Kidney (tissue), 14 donors: ENCODE results near the gene KIF22. TPM values are rescaled to one million over a fixed set of nuclear protein-coding genes. Genes with fewer than 3 reads are reported as not detected.
A peak's percentile ranks its signal among the peaks of the same experiment; 100 is the strongest.
"Not testable (repeated sequence)": the region's sequence is repeated elsewhere in the genome, so short reads cannot be mapped to it uniquely, and the experiment has no call there.

ENCODE experiments used
- DNase-seq, 5 donors: peaks; one replicate each; pipeline ENCODE4 v3.0.0-alpha.2; 2013 to 2020
- FAIRE-seq: peaks from 2 replicates; lab custom pipeline; 2012; peaks lifted over from hg19 to GRCh38; lab: Jason Lieb, UNC
- H3K27ac ChIP-seq, 2 donors: one replicate each; pipeline ENCODE4 v1.7.0; 2013; ENCODE audit warnings: low read depth in 2 of 2, low read length in 2 of 2, inconsistent platforms in 1 of 2
- H3K27me3 ChIP-seq: one replicate; pipeline ENCODE4 v1.7.1; 2013; ENCODE audit warnings: low read length, inconsistent platforms; ENCODE audit not compliant: control insufficient read depth, insufficient read depth
- H3K36me3 ChIP-seq, 3 donors: one replicate each; pipeline versions ENCODE4 v1.7.0 to v1.7.1; 2013; ENCODE audit warnings: low read length in 3 of 3, control low read depth in 1 of 3, inconsistent platforms in 1 of 3; ENCODE audit not compliant: insufficient read depth in 3 of 3, control insufficient read depth in 2 of 3
- H3K4me1 ChIP-seq, 3 donors: one replicate each; pipeline versions ENCODE4 v1.7.0 to v1.7.1; 2013; ENCODE audit warnings: low read length in 3 of 3, inconsistent platforms in 1 of 3, low read depth in 1 of 3; ENCODE audit not compliant: control insufficient read depth in 2 of 3, insufficient read depth in 2 of 3
- H3K4me3 ChIP-seq, 3 donors: one replicate each; pipeline versions ENCODE4 v1.7.0 to v1.8.1; 2013; ENCODE audit warnings: low read length in 3 of 3, control low read depth in 1 of 3, inconsistent platforms in 1 of 3
- H3K9ac ChIP-seq, 3 donors: one replicate each; pipeline versions ENCODE4 v1.7.0 to v1.7.1; 2013; ENCODE audit warnings: low read length in 3 of 3, control low read depth in 1 of 3, inconsistent platforms in 1 of 3
- H3K9me3 ChIP-seq, 3 donors: one replicate each; pipeline versions ENCODE4 v1.7.0 to v1.7.1; 2013; ENCODE audit warnings: low read length in 3 of 3, control low read depth in 1 of 3, inconsistent platforms in 1 of 3; ENCODE audit not compliant: control insufficient read depth in 2 of 3, insufficient read depth in 1 of 3
- intact Hi-C: fragments of 100-400 bp; cut with DNase I; formaldehyde crosslinking; loops from one replicate; pipeline ENCODE4 v1.11.1; 2022
- polyA plus RNA-seq: library from polyadenylated mRNA; stranded (reverse); fragments of 350-450 nt; fragmentation: Illumina TruSeq; extraction: RNeasy Lipid Tissue Mini Kit (QIAGEN cat#74804); gene quantifications from one replicate; pipeline ENCODE4 v1.2.3, GENCODE V29; 2014; ENCODE audit warnings: low read depth, low replicate concordance; ENCODE audit not compliant: insufficient read depth
- total RNA-seq: library from RNA; stranded (reverse); fragmentation: NEBNext Ultra II Directional; extraction: Animal tissue kit (Norgen Biotek cat#: 25700); gene quantifications from one replicate; pipeline ENCODE4 v1.2.1, GENCODE V29; 2021
- TF ChIP-seq, protein P1 (sequence below): IDR thresholded peaks from 3 replicates; pipeline ENCODE4 v1.5.1; 2012; ENCODE audit warnings: mild to moderate bottlenecking, moderate library complexity, borderline replicate concordance; ENCODE audit not compliant: insufficient read depth; ENCODE audit errors: extremely low read depth
- donor health status: control.
- donor health status: control.
- donor health status: control.
- donor health status: control.
- donor health status: control.
- donor health status: DM: yes; HTN: yes; CAD: no.
- donor health status: Normal renal cell carcinoma (clear cell type).

Gene KIF22
- total and polyA plus RNA-seq, 2 donors from 2014 or later, result 32.3 to 42.9 TPM

DNA sequence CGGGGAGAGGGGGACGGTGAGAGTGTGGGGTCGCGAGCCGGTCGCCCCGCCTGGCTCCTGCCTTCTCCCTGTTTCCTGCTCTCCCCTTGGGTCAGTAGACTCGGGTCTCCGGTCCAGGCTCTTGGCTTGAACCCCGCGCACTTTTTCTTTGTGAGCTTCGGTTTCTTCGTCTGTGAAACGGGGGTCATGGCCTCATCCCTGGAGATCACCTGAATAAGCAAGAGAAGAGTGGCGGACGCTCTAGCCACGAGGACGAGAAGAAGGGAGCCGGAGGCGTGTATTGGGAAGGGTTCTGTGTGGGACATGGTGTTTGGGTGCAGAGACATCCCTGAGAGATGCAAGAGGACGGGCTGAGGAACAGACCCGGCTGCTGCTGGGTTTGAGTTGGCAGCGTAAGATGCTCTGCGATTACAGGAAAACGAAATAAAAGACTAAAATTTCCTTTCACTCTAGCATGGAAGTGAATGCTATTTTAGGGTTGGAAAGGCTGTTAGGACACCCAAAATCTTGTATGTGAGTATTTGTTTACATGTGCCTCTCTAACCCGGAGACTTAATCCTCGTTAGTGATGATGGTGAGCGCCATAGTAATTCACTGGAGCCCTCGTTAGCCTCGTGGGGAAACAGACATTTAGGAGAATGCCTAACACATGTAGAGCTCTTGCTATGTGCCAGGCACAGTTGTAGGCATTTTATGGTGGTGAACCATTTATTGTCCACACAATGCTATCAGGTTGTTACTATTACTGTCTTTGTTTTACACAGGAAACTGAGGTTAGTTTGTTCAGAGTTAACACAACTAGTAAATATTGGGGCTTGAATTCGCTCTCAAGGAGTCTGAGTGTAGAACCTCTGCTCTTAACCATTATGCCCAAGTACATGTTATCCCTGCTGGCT lies 646 bp downstream of the KIF22 start:
- Histone ChIP-seq H3K4me3 (peak overlapping the region; percentile 70 to 92 (median 87)), H3K9me3 (no peaks in the 10 kb centered on the region), H3K9ac (peak overlapping the region; percentile 64 to 76 (median 74)), H3K27me3 (no peaks in the 10 kb centered on the region), H3K27ac (no peak overlapping the region), H3K36me3 (peaks cover 0 to 3% (median 0%) of the 10 kb centered on the region in 3 donors), H3K4me1 (peaks cover 0 to 14% (median 0%) of the 10 kb centered on the region in 3 donors)
- TF ChIP-seq, protein P1, sequence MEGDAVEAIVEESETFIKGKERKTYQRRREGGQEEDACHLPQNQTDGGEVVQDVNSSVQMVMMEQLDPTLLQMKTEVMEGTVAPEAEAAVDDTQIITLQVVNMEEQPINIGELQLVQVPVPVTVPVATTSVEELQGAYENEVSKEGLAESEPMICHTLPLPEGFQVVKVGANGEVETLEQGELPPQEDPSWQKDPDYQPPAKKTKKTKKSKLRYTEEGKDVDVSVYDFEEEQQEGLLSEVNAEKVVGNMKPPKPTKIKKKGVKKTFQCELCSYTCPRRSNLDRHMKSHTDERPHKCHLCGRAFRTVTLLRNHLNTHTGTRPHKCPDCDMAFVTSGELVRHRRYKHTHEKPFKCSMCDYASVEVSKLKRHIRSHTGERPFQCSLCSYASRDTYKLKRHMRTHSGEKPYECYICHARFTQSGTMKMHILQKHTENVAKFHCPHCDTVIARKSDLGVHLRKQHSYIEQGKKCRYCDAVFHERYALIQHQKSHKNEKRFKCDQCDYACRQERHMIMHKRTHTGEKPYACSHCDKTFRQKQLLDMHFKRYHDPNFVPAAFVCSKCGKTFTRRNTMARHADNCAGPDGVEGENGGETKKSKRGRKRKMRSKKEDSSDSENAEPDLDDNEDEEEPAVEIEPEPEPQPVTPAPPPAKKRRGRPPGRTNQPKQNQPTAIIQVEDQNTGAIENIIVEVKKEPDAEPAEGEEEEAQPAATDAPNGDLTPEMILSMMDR, result no peak
- intact Hi-C loops, result no loop called here
- FAIRE-seq (no peak), DNase-seq (no peak)

DNA sequence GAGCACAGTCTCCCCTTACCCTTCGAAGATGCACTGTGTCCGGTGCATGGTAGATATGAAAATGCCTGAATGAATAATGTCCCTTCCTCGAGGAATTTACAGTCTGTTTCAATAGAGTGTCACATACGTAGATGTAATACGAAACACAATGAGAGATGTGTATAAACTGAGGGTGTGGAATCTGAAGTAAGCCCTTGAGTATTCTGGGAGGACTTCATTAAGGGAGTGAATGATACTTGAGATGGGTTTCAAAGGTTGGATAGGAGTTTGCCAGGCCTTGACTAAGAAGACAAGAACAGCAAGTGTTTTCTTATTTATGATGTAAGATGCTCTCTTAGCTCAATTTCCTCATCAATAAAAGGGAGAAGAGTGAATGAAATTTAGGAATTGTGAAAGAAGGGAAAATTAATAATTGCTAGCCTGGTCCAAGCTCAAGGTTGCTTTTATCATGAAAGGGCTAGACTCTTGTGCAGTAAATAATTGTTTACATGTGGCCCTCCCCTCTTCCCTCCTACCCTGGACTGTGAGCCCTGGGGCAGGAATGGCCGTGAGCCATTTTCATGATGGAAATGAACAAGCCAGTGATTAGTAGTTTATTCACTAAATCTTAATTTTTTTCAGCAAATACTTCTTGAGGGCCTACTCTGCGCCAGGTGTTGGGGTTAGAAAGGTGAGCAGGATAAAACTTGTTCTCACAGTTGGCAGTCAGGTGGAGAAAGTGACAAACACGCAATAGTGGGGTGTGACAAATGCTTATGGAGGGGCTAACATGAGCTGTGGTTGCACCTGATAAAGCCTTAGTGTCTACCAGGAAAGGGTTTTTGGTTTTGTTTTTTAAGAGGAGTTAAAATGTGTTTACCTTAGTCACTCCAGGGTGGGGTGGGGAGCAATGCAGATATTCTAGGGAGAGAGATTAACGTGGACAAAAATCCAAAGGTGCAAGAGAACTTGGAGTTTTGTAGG lies 1.6 kb downstream of the KIF22 start:
- no peaks in the 10 kb centered on the region for H3K9me3 ChIP-seq
- H3K4me1 ChIP-seq, result peaks cover 0 to 14% (median 0%) of the 10 kb centered on the region in 3 donors
- no peaks in the 10 kb centered on the region for H3K27me3 ChIP-seq
- TF ChIP-seq, protein P1, result no peak
- no peak overlapping the region for H3K27ac ChIP-seq
- FAIRE-seq (no peak), DNase-seq (no peak)
- intact Hi-C loops, result no loop called here
- H3K4me3 ChIP-seq, result peak overlapping the region; percentile 70 to 92 (median 87)
- H3K9ac ChIP-seq, result peak overlapping the region in 1 of 3 donors; percentile 15
- peaks cover 3 to 5% (median 5%) of the 10 kb centered on the region in 3 donors for H3K36me3 ChIP-seq

DNA sequence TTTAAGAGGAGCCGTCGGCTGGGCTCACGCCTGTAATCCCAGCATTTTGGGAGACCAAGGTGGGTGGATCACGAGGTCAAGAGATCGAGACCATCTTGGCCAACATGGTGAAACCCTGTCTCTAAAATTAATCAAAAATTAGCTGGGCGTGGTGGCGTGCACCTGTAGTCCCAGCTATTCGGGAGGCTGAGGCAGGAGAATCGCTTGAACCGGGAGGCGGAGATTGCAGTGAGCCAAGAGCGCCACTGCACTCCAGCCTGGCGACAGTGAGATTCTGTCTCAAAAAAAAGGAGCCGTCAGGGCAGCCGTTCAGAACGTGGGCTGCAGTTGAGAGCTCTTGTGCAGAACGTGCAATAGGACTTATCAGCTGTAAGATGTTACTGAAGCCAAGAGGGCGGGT lies 2.6 kb downstream of the KIF22 start:
- FAIRE-seq, H3K9ac ChIP-seq, H3K27ac ChIP-seq, DNase-seq, H3K4me3 ChIP-seq, intact Hi-C loops, H3K9me3 ChIP-seq, H3K27me3 ChIP-seq: not testable (repeated sequence)
- Histone ChIP-seq H3K4me1 (peaks cover 0 to 14% (median 0%) of the 10 kb centered on the region in 3 donors), H3K36me3 (peaks cover 5 to 16% (median 7%) of the 10 kb centered on the region in 3 donors)
